Vagina (tissue), 2 donors: ENCODE results near the gene SUSD1. TPM values are rescaled to one million over a fixed set of nuclear protein-coding genes. Genes with fewer than 3 reads are reported as not detected.

Experiments
- DNase-seq, 2 donors: peaks; one replicate each; pipeline ENCODE4 v3.0.0-alpha.2; 2017; ENCODE audit errors: extremely low spot score in 2 of 2
- H3K27ac ChIP-seq: fragments of 200-600 bp; sonication (generic); one replicate; pipeline ENCODE4 v1.5.1; 2019
- H3K27me3 ChIP-seq: fragments of 200-600 bp; sonication (generic); one replicate; pipeline ENCODE4 v1.5.1; 2019
- H3K36me3 ChIP-seq, 2 donors: fragments of 200-600 bp; sonication (generic); one replicate each; pipeline ENCODE4 v1.5.1; 2017 to 2019
- H3K4me1 ChIP-seq: fragments of 200-600 bp; sonication (generic); one replicate; pipeline ENCODE4 v1.5.1; 2019
- H3K4me3 ChIP-seq, 2 donors: fragments of 200-600 bp; sonication (generic); 1 replicate in 1 of 2; 2 replicates in 1 of 2; pipeline ENCODE4 v1.5.1; 2016 to 2019
- H3K9me3 ChIP-seq: fragments of 200-600 bp; sonication (generic); one replicate; pipeline ENCODE4 v1.5.1; 2019
- CTCF ChIP-seq, 3 experiments: fragments of 450-650 bp in 2 of 3; fragments of 200-600 bp in 1 of 3; sonication (generic) in 1 of 3; IDR thresholded peaks; one replicate each; pipeline ENCODE4 v1.5.1; 2017 to 2019; ENCODE audit warnings: antibody characterized with exemption in 3 of 3, mild to moderate bottlenecking in 2 of 3, moderate library complexity in 2 of 3
- POLR2A ChIP-seq, 2 donors: fragments of 450-650 bp; IDR thresholded peaks; one replicate each; pipeline ENCODE4 v1.6.1; 2017; ENCODE audit warnings: antibody characterized with exemption in 2 of 2, mild to moderate bottlenecking in 2 of 2, moderate library complexity in 2 of 2
- POLR2AphosphoS5 ChIP-seq, 2 donors: sonication (generic); formaldehyde crosslinking; IDR thresholded peaks; one replicate each; pipeline ENCODE4 v1.9.0; 2017; ENCODE audit warnings: antibody characterized with exemption in 2 of 2, mild to moderate bottlenecking in 2 of 2, low read depth in 1 of 2; ENCODE audit not compliant: insufficient read depth in 1 of 2
- intact Hi-C: fragments of 100-400 bp; cut with DNase I; formaldehyde crosslinking; loops from one replicate; pipeline ENCODE4 v1.15.1; 2023
- total RNA-seq: library from RNA; depleted of rRNA; stranded (reverse); fragments of >200 nt; gene quantifications from one replicate; pipeline ENCODE4 v1.2.3, GENCODE V29; 2016

Gene SUSD1
- total RNA-seq, 1 donor from 2014 or later: 10.8 TPM

GRCh38 chr9:112003538-112003937, 171.6 kb downstream of the SUSD1 start:
- TF ChIP-seq POLR2AphosphoS5 (IDR thresholded peaks at IDR 0.05; ENCODE audit: insufficient read depth in 1 of 2, low read depth in 1 of 2) (no peak), CTCF (IDR thresholded peaks at IDR 0.05) (no peak), POLR2A (IDR thresholded peaks at IDR 0.05) (no peak)
- Histone ChIP-seq H3K4me1 (no peaks in the 10 kb centered on the region), H3K9me3 (no peaks in the 10 kb centered on the region), H3K36me3 (no peaks in the 10 kb centered on the region), H3K4me3 (no peak overlapping the region), H3K27me3 (no peaks in the 10 kb centered on the region), H3K27ac (no peak overlapping the region)
- intact Hi-C loops: no loop called here
- DNase-seq: no peak

GRCh38 chr9:112002847-112003457, 172.1 kb downstream of the SUSD1 start:
- Histone ChIP-seq H3K27ac (no peak overlapping the region), H3K27me3 (no peaks in the 10 kb centered on the region), H3K36me3 (no peaks in the 10 kb centered on the region), H3K9me3 (no peaks in the 10 kb centered on the region), H3K4me3 (no peak overlapping the region), H3K4me1 (no peaks in the 10 kb centered on the region)
- intact Hi-C loops: no loop called here
- DNase-seq: no peak
- TF ChIP-seq CTCF (IDR thresholded peaks at IDR 0.05) (no peak), POLR2A (IDR thresholded peaks at IDR 0.05) (no peak), POLR2AphosphoS5 (IDR thresholded peaks at IDR 0.05; ENCODE audit: insufficient read depth in 1 of 2, low read depth in 1 of 2) (no peak)

DNA sequence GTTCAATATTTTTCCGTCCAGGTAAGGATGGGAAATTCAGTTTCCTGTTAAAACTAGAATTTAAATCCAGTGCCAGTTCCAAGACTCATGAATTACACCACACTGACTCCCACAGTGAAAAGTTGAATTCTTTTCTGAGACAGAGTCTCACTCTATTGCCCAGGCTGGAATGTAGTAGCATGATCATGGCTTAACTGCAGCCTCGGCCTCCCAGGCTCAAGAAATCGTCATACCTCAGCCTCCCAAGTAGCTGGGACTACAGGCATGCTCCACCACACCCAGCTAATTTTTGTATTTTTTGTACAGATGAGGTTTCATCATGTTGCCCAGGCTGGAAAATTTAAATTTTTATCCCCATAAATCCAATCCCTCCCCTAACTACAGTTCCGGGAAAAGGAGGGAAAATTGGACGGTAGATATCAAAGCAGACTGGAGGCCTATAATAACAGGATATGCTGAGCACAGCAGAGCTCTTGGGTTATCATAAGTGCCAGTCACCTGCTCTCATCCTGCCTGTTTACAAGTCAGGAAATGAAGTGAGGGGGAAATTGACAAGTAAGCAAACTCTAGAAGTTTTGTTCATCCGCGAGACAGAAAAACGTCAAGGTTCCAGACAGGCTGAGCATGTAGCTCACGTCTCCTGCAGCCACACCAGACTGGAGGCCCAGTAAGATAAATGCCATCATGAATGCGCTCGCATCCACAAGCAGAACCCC, 172.8 kb downstream of the SUSD1 start:
- no peaks in the 10 kb centered on the region for H3K4me1 ChIP-seq
- no peaks in the 10 kb centered on the region for H3K9me3 ChIP-seq
- DNase-seq: peak in 1 of 2 donors; percentile 65
- H3K27me3 ChIP-seq: no peaks in the 10 kb centered on the region
- H3K27ac ChIP-seq: no peak overlapping the region
- TF ChIP-seq POLR2A (IDR thresholded peaks at IDR 0.05) (no peak), POLR2AphosphoS5 (IDR thresholded peaks at IDR 0.05; ENCODE audit: insufficient read depth in 1 of 2, low read depth in 1 of 2) (no peak), CTCF (IDR thresholded peaks at IDR 0.05) (no peak)
- no peaks in the 10 kb centered on the region for H3K36me3 ChIP-seq
- no peak overlapping the region for H3K4me3 ChIP-seq
- intact Hi-C loops: no loop called here

- no peak overlapping the region for H3K27ac ChIP-seq
- no peaks in the 10 kb centered on the region for H3K27me3 ChIP-seq
- TF ChIP-seq POLR2A (IDR thresholded peaks at IDR 0.05): no peak
- TF ChIP-seq CTCF (IDR thresholded peaks at IDR 0.05): no peak
- TF ChIP-seq POLR2AphosphoS5 (IDR thresholded peaks at IDR 0.05; ENCODE audit: insufficient read depth in 1 of 2, low read depth in 1 of 2): no peak
- no peaks in the 10 kb centered on the region for H3K9me3 ChIP-seq
- intact Hi-C loops: no loop called here
- no peaks in the 10 kb centered on the region for H3K36me3 ChIP-seq
- DNase-seq: no peak
- H3K4me1 ChIP-seq: no peaks in the 10 kb centered on the region
- H3K4me3 ChIP-seq: no peak overlapping the region
Observed at GRCh38 chr9:112000743-112001142, 174.4 kb downstream of the SUSD1 start.

- Histone ChIP-seq H3K36me3 (no peaks in the 10 kb centered on the region), H3K27me3 (no peaks in the 10 kb centered on the region), H3K9me3 (no peaks in the 10 kb centered on the region), H3K4me3 (no peak overlapping the region), H3K4me1 (no peaks in the 10 kb centered on the region), H3K27ac (no peak overlapping the region)
- no peak for DNase-seq
- TF ChIP-seq POLR2A (IDR thresholded peaks at IDR 0.05) (no peak), CTCF (IDR thresholded peaks at IDR 0.05) (no peak), POLR2AphosphoS5 (IDR thresholded peaks at IDR 0.05; ENCODE audit: insufficient read depth in 1 of 2, low read depth in 1 of 2) (no peak)
- intact Hi-C loops: no loop called here
Observed at GRCh38 chr9:111999319-111999718, 175.8 kb downstream of the SUSD1 start.
